ENCODE results near the gene ADISSP. TPM values are rescaled to one million over a fixed set of nuclear protein-coding genes. Genes with fewer than 3 reads are reported as not detected.

The ADISSP gene
- total and polyA plus RNA-seq, 11 donors: 7.8 to 22.2 (median 13.7) TPM

GRCh38 chr20:3811467-3812258 lies 44.1 kb upstream of the ADISSP start:
- Histone ChIP-seq H3K9me3 (no peaks in the 10 kb centered on the region), H3K27ac (peak overlapping the region; percentile 76 to 96 (median 90)), H3K27me3 (no peaks in the 10 kb centered on the region), H3K4me3 (peak overlapping the region in 11 of 12 donors; percentile 4 to 62 (median 47)), H3K4me1 (peaks cover 14 to 75% (median 39%) of the 10 kb centered on the region in 12 donors), H3K36me3 (no peaks in the 10 kb centered on the region)
- WGBS, 4 donors: 2 to 4% (median 3%) methylated on average over 16 to 20 of the region's 20 CpGs
- ATAC-seq: peak; percentile 89 to 94 (median 92)
- intact Hi-C loops (cut with DNase I): loop anchor here in 2 of 10 donors (2.0 to 10.0 kb wide), 3 partner anchors 25 to 407 kb away; partner anchors contain the start of genes CENPB (in 1 of the 2), DNAAF9 (in 1 of the 2) and PANK2 (in 1 of the 2)
- DNase-seq: peak; percentile 99
- TF ChIP-seq POLR2A (IDR thresholded peaks at IDR 0.05) (peak in 1 of 2 donors; percentile 75), CTCF (IDR thresholded peaks at IDR 0.05) (no peak)

- peaks cover 14 to 85% (median 52%) of the 10 kb centered on the region in 12 donors for H3K4me1 ChIP-seq
- WGBS, 4 donors: 92 to 95% (median 94%) methylated on average over 3 of the region's 3 CpGs
- peak overlapping the region; percentile 39 to 98 (median 92) for H3K27ac ChIP-seq
- ATAC-seq: no peak
- H3K36me3 ChIP-seq: peaks cover 0 to 26% (median 4%) of the 10 kb centered on the region in 9 donors
- H3K27me3 ChIP-seq: no peaks in the 10 kb centered on the region
- intact Hi-C loops (cut with DNase I): no loop called here
- no peaks in the 10 kb centered on the region for H3K9me3 ChIP-seq
- peak overlapping the region in 2 of 12 donors; percentile 0 to 39 for H3K4me3 ChIP-seq
- DNase-seq: no peak
- no peak for TF ChIP-seq POLR2A (IDR thresholded peaks at IDR 0.05)
- no peak for TF ChIP-seq CTCF (IDR thresholded peaks at IDR 0.05)
These were observed 41.0 kb upstream of the ADISSP start for GRCh38 chr20:3808544-3808943.

GRCh38 chr20:3804781-3805180 lies 37.2 kb upstream of the ADISSP start:
- ATAC-seq (no peak), DNase-seq (peak in 2 of 5 donors; percentile 16 to 23)
- 92 to 97% (median 94%) methylated on average over 10 to 11 of the region's 11 CpGs; no CpG with 5 or more reads in 1 of the 4 donors for WGBS, 4 donors
- Histone ChIP-seq H3K9me3 (no peaks in the 10 kb centered on the region), H3K36me3 (peaks cover 0 to 64% (median 27%) of the 10 kb centered on the region in 9 donors), H3K4me3 (no peak overlapping the region), H3K27ac (peak overlapping the region in 2 of 12 donors; percentile 27 to 94), H3K4me1 (peaks cover 11 to 64% (median 30%) of the 10 kb centered on the region in 12 donors), H3K27me3 (no peaks in the 10 kb centered on the region)
- TF ChIP-seq POLR2A (IDR thresholded peaks at IDR 0.05) (no peak), CTCF (IDR thresholded peaks at IDR 0.05) (no peak)
- intact Hi-C loops (cut with DNase I): no loop called here

GRCh38 chr20:3804254-3804751 lies 36.8 kb upstream of the ADISSP start:
- Histone ChIP-seq H3K9me3 (no peaks in the 10 kb centered on the region), H3K4me1 (peaks cover 11 to 61% (median 29%) of the 10 kb centered on the region in 12 donors), H3K36me3 (peaks cover 0 to 67% (median 27%) of the 10 kb centered on the region in 9 donors), H3K27me3 (no peaks in the 10 kb centered on the region), H3K27ac (peak overlapping the region in 1 of 12 donors; percentile 94), H3K4me3 (no peak overlapping the region)
- DNase-seq (peak in 2 of 5 donors; percentile 9 to 26), ATAC-seq (no peak)
- TF ChIP-seq CTCF (IDR thresholded peaks at IDR 0.05): no peak
- TF ChIP-seq POLR2A (IDR thresholded peaks at IDR 0.05): no peak
- WGBS, 4 donors: 87 to 94% (median 89%) methylated on average over 11 of the region's 11 CpGs
- intact Hi-C loops (cut with DNase I): no loop called here

Data from heart left ventricle (tissue), 16 donors.